Nasal cavity respiratory epithelium epithelial cell of viscerocranial mucosa (primary cell): Measurements from ENCODE around the gene ZDHHC12. TPM values are rescaled to one million over a fixed set of nuclear protein-coding genes. Genes with fewer than 3 reads are reported as not detected.

Experiments used
- total RNA-seq: library from RNA; depleted of rRNA; stranded (reverse); fragments of >200 nt; gene quantifications from 2 replicates; pipeline ENCODE4 v1.2.3, GENCODE V29; 2014

Gene ZDHHC12, protein sequence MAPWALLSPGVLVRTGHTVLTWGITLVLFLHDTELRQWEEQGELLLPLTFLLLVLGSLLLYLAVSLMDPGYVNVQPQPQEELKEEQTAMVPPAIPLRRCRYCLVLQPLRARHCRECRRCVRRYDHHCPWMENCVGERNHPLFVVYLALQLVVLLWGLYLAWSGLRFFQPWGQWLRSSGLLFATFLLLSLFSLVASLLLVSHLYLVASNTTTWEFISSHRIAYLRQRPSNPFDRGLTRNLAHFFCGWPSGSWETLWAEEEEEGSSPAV
- total RNA-seq, result 33.8 and 47.3 TPM in 2 replicates

DNA sequence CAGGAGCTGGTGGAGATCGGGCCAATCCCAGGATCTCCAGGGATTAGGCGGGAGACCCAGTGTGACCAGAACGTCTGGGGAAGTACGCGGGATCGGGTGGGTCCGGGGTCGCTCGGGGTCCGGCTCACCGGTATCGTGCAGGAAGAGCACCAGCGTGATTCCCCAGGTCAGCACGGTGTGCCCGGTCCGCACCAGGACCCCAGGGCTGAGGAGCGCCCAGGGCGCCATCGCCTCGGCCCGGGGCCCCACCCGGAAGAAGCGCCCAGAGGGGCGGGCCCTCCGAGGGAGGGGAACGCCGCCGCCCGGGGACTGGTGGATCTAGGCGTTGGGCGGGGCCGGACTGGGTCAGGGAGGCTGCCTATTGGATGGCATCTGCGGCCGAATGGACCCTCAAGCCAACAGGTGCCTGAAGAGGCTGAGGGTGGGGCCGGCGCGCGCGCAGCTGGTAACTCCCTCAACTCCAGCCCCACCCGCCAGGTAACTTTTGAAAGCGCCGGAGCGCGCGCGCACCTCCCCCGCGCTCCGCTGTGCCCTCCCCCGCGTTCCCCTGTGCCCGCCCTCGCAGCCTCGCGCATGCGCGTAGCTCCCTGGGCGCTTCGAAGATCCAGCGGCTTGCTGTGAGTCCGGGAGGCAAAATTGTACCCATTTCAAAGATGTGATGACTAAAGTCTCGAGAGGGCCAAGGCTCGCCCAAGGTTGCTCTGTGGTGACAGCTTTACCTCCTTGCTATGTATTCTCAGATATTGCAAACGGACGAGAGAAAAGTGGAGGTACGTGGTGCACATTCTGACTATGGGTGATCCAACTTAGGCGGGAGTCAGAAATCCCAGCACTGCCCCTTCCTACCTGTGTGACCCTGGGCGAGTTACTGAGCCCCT, at the start of gene ZDHHC12:
TSS of gene ZDHHC12 (minus strand) at position 262 of the 878 bp plus-strand sequence. CDS start at position 228, 34 bp downstream.

DNA sequence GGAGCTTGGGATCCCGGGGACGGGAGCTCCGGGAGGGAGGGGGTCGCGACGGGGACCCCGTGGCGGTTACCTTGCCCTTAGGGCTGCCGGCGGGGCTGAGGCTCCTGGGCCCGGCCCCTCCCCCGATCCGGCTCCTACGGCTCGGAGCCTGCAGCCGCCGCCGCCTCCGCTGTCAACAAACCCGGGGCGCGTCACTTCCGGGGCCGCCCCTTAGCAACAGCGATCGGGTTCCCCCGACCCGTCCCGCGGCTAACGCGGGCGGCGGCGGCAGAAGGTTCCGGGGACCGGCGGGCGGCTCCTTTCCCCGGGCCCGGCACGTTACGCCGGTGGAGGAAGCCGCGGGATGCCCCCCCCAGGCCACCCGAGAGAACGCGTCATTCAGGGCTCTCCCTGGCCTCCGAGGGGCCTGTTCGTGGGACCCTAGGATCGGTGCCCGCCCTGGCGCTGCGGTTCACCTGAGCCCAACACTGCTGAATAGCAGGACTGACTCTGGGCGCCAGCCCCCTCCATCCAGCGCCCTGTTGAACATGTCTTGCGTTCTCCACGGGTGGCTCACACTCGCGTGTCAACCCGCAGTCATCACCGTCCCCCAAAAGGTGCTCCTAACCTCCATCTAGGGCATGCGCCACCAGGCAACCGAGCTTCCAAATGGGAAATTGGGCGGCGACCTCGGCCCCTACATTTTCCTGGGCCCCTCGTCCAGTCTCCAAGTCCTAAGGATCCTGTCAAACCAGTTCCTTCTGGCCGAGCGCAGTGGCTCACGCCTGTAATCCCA, 48.0 kb upstream of the ZDHHC12 start, which contains the start of gene ZER1:
TSS of gene ZER1 (minus strand) at position 183 of the 775 bp plus-strand sequence. CDS start 16,362 bp downstream, outside the sequence.

DNA sequence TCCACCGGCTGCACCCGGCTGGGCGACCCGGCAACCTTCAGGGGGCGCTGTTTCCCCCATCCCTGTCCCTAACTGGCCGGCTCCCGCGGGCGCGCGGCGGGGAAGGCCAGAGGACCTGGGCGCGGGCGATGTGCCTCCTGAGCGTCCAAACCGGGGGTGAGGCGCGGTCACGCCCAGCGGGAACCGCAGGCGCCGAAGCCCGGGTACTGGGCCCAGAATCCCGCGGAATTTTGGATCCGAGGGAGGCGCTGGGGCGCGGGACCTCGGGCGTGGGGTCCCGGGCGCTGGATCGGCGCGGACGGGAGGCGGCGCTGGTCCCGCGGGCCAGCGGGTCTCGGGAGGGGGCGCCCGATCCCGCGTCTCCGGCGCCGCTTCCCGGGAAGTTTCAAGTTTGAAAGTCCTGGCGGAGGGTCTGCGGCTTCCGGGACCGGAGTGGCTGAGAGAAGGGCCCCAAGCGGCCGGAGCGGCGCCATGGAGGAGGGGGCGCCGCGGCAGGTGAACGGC, 21.4 kb downstream of the ZDHHC12 start, which contains the start of gene PKN3:
TSS of gene PKN3 (plus strand) at position 59 of the 504 bp plus-strand sequence. CDS start at position 472, 413 bp downstream.

DNA sequence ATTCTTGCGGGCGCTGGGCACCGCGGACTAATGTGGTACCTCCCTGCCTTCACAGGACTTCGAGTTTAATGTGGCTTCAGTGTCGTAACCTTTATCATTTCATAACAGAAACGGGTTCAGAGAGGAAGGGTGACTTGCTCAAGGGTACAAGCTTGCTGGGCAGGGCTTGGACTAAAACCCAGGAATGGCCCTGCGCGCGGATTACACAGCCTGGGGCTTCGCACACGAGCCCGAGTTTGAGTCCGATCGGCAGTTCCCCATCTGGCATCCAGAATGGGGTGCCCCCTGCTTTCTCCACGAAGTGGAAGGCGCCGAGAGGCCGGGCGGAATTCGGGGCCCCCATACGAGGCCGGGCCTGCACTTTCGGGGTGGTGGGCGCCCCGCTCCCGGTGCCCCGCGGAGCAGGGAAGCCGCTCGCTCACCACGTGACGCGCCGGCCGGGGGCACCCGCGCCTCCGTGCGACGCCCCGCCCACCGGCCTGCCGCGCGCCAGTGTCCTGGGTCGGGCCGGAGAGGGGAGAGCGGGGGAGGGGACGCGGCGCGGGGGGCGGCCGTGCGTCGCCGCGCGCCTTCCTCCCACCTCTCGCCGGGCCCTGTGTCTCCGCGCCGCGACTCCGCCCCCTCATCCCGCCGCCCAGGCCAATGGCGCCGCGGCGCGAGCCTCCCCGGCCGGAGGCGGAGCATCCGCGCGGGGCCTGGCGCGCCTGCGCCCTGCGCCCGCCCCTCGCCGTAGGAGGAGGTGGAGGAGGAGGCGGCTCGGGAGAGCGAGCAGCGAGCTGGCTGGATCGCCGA, 35.2 kb downstream of the ZDHHC12 start, which contains the start of gene SET:
TSS of gene SET (plus strand) at position 722 of the 792 bp plus-strand sequence. CDS start 361 bp downstream, outside the sequence.

Other genes starting within 250 kb of the ZDHHC12 start
- 29.4 and 32.5 TPM in 2 replicates for gene GLE1, start 219.4 kb downstream of the ZDHHC12 start, total RNA-seq
- gene SPTAN1, start 171.5 kb downstream of the ZDHHC12 start, total RNA-seq, result 251 and 317 TPM in 2 replicates
- gene DYNC2I2, start 67.3 kb downstream of the ZDHHC12 start, total RNA-seq, result 23.1 and 28.4 TPM in 2 replicates
- gene SET, start 34.9 kb downstream of the ZDHHC12 start, total RNA-seq, result 809 and 899 TPM in 2 replicates
- gene PKN3, start 21.6 kb downstream of the ZDHHC12 start, total RNA-seq, result 1.1 and 1.4 TPM in 2 replicates
- 13.0 and 30.2 TPM in 2 replicates for gene ZER1, start 47.8 kb upstream of the ZDHHC12 start, total RNA-seq
- gene TBC1D13, start 63.1 kb upstream of the ZDHHC12 start, total RNA-seq, result 12.0 and 18.2 TPM in 2 replicates
- 17.6 and 34.9 TPM in 2 replicates for gene ENDOG, start 94.4 kb upstream of the ZDHHC12 start, total RNA-seq
- 11.3 and 18.1 TPM in 2 replicates for gene SPOUT1, start 105.7 kb upstream of the ZDHHC12 start, total RNA-seq
- 8.2 and 9.1 TPM in 2 replicates for gene KYAT1, start 157.8 kb upstream of the ZDHHC12 start, total RNA-seq
- gene LRRC8A, start 158.0 kb upstream of the ZDHHC12 start, total RNA-seq, result 294 and 307 TPM in 2 replicates
- 1.3 and 1.7 TPM in 2 replicates for gene PHYHD1, start 196.9 kb upstream of the ZDHHC12 start, total RNA-seq
- 20.8 and 21.0 TPM in 2 replicates for gene DOLK, start 223.5 kb upstream of the ZDHHC12 start, total RNA-seq
- gene NUP188, start 223.6 kb upstream of the ZDHHC12 start, total RNA-seq, result 42.7 and 81.1 TPM in 2 replicates